ENCODE measurements around the gene SOX8. TPM values are rescaled to one million over a fixed set of nuclear protein-coding genes. Genes with fewer than 3 reads are reported as not detected.

The SOX8 gene
- total RNA-seq, 4 donors from 2014 or later = 0.10 to 0.91 (median 0.33) TPM

- ATAC-seq = no peak
- intact Hi-C loops (cut with DNase I; ENCODE audit: low total_unique reads) = no loop called here
- H3K4me3 ChIP-seq = no peak overlapping the region
- no peaks in the 10 kb centered on the region for H3K27me3 ChIP-seq
- no peak for TF ChIP-seq POLR2A (IDR thresholded peaks at IDR 0.05)
- no peak for TF ChIP-seq CTCF (IDR thresholded peaks at IDR 0.05 in 4 of 5, conservative IDR thresholded peaks at IDR 0.05 in 1 of 5)
- in situ Hi-C loops (cut with MboI; ENCODE audit: low sequenced_read_pairs in 4 of 4) = no loop called here
- H3K27ac ChIP-seq = no peak overlapping the region
- H3K4me1 ChIP-seq = no peaks in the 10 kb centered on the region
- no peaks in the 10 kb centered on the region for H3K9me3 ChIP-seq
- H3K36me3 ChIP-seq = peaks cover 0 to 10% of the 10 kb centered on the region in 2 donors
- DNase-seq = no peak
These were observed 41.6 kb upstream of the SOX8 start for GRCh38 chr16:939941-940340.

- intact Hi-C loops (cut with DNase I; ENCODE audit: low total_unique reads) = no loop called here
- H3K27me3 ChIP-seq = no peaks in the 10 kb centered on the region
- H3K9me3 ChIP-seq = no peaks in the 10 kb centered on the region
- no peak overlapping the region for H3K27ac ChIP-seq
- DNase-seq (no peak), ATAC-seq (no peak)
- in situ Hi-C loops (cut with MboI; ENCODE audit: low sequenced_read_pairs in 4 of 4) = no loop called here
- no peaks in the 10 kb centered on the region for H3K4me1 ChIP-seq
- TF ChIP-seq CTCF (IDR thresholded peaks at IDR 0.05 in 4 of 5, conservative IDR thresholded peaks at IDR 0.05 in 1 of 5) = no peak
- TF ChIP-seq POLR2A (IDR thresholded peaks at IDR 0.05) = no peak
- no peak overlapping the region for H3K4me3 ChIP-seq
- peaks cover 0 to 21% of the 10 kb centered on the region in 2 donors for H3K36me3 ChIP-seq
These were observed 39.0 kb upstream of the SOX8 start for GRCh38 chr16:942436-943060.

DNA sequence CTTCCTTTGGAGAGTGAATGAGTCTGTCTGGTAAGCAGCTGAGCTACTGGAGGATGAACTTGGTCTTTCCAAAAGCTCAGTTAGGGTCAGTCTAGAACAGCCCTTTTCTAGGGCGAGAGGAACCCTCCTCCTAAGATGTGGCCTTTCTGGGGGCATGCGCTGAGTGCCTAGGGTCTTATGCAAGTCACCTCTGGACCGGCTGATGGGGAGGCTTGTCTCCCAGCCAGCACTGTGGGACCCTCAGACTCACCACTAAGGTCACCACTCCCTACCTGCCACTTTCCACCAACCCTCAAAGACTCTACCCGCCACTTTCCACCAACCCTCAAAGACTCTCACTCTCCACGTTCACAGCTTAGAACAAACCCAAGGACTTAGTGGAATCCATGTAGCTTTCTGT lies 37.6 kb upstream of the SOX8 start:
- H3K9me3 ChIP-seq = no peaks in the 10 kb centered on the region
- H3K27me3 ChIP-seq = no peaks in the 10 kb centered on the region
- intact Hi-C loops (cut with DNase I; ENCODE audit: low total_unique reads) (no loop called here), in situ Hi-C loops (cut with MboI; ENCODE audit: low sequenced_read_pairs in 4 of 4) (no loop called here)
- peaks cover 0 to 21% of the 10 kb centered on the region in 2 donors for H3K36me3 ChIP-seq
- no peak overlapping the region for H3K4me3 ChIP-seq
- ATAC-seq (no peak), DNase-seq (no peak)
- TF ChIP-seq POLR2A (IDR thresholded peaks at IDR 0.05) = no peak
- TF ChIP-seq CTCF (IDR thresholded peaks at IDR 0.05 in 4 of 5, conservative IDR thresholded peaks at IDR 0.05 in 1 of 5) = no peak
- H3K4me1 ChIP-seq = no peaks in the 10 kb centered on the region
- no peak overlapping the region for H3K27ac ChIP-seq

DNA sequence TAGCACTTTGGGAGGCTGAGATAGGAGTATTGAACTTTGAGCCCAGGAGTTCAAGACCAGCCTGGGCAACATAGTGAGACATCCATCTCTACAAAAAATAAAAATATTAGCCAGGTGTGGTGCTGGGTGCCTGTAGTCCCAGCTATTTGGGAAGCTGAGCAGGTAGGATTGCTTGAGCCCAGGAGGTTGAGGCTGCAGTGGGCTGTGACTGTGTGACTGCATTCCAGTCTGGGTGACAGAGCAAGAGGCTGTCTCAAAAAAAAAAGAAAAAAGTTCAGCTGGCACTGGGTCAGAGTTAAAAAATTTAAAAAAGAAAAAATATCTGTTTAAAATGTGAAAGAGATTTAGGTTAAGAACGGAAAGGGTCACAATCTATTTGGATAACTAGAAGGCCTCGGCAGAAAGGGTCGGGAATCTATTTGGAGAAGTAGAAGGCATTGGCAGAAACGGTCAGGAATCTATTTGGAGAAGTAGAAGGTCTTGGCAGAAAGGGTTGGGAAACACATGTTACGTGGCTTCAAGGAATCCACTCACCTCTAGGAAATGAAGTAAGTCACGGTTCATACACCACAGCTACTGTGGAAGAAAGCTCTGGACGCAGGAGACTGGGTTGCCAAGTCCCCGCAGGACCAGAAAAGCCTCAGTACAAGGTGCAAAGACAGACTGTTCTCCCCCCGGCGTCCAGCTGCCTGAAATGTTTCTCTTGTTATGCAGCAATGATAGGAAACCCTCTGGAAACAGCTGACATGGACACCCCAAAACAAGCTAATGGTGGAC lies 36.1 kb upstream of the SOX8 start:
- Histone ChIP-seq H3K36me3 (peaks cover 0 to 21% of the 10 kb centered on the region in 2 donors), H3K27ac (no peak overlapping the region), H3K4me1 (no peaks in the 10 kb centered on the region), H3K27me3 (no peaks in the 10 kb centered on the region), H3K9me3 (no peaks in the 10 kb centered on the region), H3K4me3 (no peak overlapping the region)
- ATAC-seq (no peak), DNase-seq (no peak)
- in situ Hi-C loops (cut with MboI; ENCODE audit: low sequenced_read_pairs in 4 of 4) = no loop called here
- TF ChIP-seq POLR2A (IDR thresholded peaks at IDR 0.05) (no peak), CTCF (IDR thresholded peaks at IDR 0.05 in 4 of 5, conservative IDR thresholded peaks at IDR 0.05 in 1 of 5) (no peak)
- intact Hi-C loops (cut with DNase I; ENCODE audit: low total_unique reads) = no loop called here

Data from gastrocnemius medialis (tissue), 4 donors.